NCI-H146 (cell line): Measurements from ENCODE around the gene TEKT5.

Experiments used
- DNase-seq: peaks from one replicate; lab custom pipeline; 2025; lab: John Stamatoyannopoulos, UW

Gene TEKT5

DNA sequence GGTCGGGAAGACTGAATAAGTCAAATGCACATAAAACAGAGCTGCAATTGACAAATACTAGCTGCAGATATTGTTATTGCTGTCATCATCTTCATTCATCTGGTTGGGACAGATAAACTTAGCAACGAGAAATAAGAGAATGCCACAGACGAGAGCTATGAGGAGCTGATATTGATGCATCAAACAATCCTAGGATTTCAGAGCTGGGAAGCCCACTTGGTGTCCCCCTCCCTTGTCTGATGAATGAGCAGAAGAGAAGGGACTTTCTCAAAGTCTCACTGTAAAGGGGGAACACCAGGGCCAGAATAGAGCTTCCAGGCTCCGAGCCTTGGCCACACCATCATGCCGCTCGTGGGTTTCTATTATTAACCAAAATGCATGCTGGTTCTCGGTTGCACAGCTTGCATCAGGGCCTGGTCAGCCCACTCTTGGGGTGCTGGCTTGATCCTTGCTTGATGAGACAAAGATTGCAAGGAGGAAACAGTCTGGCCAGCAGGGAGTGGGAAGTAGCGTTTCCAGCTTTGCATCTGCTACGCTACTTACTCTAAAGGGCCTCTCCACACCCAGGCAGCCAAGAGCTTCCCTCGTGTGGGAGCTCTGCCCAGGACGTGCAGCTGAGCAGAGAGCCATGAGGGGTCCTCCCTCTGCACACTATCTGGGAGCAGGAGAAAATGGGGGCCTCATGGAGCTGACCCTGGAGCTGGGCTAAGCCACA is 85.9 kb downstream of the TEKT5 start:
- no peak for DNase-seq

DNA sequence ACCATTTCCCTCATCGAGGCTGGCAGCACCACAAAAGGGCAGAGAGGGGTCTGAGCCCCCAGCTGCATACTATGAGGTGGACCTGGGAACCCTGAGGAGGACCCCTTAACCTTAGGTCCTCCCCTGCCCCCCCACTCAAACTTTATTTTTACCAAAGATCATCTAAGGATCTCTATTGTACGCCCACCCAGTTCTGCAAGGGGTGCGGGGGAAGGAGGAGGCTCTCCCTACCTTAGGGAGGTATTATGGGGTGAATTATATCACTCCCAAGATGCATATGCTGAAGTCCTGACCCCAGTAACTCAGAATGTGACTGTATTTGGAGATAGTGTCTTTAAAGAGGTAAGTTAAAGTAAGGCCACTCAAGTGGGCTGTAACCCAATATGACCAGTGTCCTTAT is 87.6 kb downstream of the TEKT5 start:
- DNase-seq = no peak

DNA sequence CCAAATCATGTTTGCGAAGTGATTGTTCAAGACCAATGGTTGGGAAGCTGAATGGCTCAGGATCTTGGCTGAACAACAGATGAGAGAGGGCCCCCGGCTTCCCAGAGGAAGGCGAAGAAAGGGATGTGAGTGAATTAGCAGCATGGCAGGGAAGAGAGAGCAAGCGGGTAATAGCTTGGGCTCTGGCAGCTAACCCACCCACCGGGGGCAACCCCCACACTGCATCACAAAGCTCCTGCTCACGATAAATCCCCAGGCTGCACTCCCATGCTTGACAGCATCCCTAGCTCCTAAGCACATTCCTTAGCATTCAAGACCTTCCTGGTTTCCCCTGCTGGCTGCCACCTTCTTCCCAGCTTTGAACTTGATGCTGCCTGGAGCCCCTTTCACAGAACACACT is 88.1 kb downstream of the TEKT5 start:
- DNase-seq = no peak

DNA sequence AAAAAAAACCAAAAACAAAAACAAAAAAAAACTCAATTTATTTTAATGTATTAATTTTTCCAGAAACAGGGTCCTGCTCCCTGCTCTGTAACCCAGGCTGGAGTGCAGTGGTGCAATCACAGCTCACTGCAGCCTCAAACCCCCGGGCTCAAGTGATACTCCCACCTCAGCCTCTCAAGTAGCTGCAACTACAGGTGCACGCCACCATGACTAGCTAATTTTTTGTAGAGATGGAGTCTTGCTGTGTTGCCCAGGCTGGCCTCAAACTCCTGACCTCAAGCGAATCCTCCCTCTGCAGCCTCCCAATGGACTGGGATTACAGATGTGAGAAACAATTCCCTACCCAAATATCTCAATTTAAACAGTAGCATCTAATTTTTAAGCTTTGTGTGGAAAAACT is 89.1 kb downstream of the TEKT5 start:
- DNase-seq = no peak

DNA sequence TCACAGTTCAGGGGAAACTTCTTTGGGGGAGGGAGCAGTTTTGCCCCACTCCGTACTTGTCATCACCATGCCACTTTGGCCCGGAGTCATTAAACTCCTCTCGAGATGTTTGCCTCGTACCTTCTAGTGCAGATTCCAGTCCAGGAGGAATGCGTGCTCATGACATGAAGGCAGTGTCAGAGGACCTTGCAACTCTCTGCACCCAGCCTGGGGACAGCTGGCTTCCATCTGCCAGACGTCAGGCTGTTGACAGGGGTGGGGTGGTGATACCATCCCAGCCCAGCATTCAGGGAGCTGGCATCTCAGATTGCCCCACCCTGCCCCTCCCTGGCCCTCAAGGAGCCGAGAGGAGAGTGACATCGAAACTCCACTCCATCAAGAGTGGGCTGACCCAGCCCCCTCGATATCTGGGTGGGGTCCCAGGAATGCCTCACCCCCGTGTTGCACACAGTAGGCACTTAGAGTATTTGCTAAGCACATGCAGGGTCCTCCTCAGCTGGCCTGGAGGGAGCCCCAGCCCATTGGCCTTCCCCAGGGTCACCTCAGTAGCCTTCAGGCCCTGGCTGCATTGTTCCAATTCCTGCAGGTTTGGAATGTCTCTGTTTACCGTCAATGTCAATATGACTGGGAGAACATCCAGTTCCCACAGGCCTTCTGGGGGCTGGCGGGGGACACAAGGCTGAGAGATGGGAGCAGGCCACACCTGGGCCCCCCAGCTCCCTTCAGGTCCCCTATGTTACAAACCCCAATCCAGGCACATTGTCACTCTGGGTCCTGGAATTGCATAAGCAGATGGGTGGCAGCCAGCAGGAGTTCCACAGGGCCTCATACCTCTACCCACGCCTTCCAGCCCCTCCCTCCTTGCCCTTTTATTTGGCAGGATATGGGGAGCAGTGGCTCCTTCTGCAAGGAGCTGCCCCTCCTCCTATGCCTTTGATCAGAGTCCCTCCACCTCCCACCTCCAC is 93.0 kb downstream of the TEKT5 start:
- no peak for DNase-seq

DNA sequence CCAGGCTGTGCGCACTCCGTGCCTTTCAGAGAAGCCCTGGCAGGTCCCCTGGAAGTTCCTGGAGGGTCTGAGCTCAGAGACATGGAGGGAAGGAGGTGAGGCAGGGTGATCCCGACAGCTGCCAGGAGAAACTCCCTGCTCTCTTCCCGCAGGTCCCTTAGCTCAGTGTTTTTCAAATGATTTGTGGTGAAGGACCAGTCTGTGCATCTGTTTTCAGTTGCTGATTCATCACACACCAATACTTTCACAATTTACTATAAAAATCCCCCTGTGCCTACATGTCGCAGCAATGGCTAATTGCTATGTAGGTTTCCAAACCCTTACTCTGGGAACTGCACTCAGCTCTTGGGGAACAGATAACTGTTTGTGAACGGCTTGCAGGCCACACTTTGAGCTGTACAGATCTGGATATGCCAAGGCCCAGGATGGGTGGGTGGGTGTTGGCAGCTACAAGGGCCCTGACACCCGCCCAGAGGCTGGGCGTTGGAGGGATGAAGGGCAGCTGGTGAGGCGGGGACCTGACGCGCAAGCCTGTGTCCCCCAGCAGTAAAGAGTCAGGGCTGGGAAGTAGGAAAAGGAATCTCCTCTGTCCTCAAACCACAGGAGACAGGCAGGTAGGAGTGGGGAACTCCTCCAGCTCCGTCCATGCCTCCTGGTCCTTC is 93.8 kb downstream of the TEKT5 start:
- DNase-seq = no peak

DNA sequence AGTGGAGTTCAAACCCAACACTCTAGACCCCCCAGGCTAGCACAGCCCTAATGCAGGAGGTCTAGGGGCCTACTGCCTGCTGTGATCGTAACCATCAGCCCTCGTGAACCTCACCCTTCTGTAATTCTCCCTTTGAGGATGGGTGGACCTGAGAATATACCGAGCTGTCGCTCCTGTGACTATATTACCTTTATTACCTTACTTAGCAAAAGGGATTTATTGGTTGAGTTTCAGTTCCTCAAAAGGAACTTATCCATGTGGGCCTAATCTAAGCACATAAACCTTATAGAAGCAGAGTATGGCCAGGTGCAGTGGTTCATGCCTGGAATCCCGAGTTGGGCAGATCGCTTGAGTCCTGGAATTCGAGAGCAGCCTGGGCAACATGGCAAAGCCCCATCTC is 95.1 kb downstream of the TEKT5 start:
- no peak for DNase-seq

DNA sequence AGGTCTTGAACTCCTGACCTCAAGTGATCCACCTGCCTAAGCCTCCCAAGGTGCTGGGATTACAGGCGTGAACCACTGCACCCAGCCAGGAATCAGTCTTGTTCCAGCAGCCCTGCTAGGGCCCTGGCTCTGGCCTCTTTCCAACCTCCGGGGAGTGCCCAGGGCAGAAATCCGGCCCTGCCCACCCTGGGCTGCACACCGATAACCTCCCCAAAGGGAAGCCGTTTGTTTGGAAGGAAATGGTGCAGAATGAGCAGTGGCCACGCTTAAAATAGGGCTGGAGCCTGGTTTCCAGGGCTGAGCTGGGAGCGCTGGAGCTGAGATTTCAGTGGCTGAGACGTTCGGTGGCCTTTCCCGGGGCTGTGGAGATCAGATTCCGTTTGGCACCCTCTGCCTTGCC is 96.6 kb downstream of the TEKT5 start:
- no peak for DNase-seq

DNA sequence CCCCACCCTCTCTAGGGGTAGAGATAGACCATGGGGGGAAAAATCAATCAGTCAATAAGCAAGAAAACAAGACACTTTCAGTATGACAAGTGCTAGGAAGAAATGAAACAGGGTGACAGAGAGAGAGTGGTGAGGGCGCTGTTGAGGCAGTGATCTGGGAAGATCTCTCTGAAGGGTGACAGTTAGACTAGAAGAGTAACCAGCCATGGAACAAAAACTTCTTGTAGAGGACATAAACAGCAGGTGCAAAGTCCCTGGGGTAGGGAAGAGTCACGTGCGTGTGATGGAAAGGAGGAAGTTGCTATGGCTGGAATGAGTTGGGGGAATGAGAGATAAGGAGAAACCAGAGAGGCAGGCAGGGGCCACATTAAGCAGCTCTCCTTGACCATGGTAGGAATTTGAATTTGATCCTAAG is 97.5 kb downstream of the TEKT5 start:
- DNase-seq = no peak

DNA sequence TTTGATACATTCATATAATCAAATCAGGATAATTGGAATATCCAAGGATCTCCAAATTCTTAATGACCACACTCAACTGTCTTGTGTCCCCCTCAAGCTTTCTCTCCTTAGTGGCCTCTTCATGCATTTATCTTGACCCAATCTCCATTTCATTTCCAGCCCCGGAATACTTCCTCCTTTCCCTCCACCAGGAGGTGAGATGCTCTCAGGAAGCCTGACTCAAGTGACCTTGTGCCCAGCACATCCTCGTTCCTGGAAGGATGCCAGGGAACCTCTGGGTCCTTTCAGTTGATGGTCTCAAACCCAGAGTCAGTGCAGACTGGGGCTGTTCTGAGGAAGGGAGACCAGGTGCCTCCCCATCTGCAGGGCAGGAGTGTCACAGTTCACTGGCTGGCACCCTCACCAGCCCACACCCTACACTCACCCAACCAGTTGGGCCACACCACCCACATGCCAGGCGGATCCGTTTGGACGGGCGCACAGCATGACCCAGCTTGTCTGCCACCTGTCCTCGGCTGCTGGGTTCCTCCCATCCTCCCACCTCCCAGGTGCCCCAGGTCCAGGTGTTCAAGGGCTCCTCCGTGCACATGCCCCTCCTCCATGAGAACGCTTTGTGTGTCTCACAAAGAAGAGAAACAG is 100.3 kb downstream of the TEKT5 start:
- no peak for DNase-seq

DNA sequence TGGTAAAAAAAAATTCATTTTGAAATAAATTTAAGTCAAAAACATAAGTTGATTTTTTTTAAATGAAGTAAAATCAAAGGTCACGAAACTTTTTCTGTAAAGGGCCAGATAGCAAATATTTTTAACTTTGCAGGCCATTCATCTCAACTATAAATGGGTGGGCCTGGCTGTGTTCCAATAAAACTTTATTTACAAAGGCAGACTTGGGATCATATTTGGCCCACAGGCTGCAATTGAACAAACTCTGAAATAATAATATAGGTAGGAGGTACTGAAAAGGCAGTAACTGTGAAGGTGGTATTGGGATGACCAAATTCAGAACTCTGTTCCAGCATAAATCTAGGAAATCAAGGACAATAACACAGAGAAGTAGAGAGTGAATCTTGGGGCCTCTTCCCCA is 102.1 kb downstream of the TEKT5 start:
- no peak for DNase-seq

DNA sequence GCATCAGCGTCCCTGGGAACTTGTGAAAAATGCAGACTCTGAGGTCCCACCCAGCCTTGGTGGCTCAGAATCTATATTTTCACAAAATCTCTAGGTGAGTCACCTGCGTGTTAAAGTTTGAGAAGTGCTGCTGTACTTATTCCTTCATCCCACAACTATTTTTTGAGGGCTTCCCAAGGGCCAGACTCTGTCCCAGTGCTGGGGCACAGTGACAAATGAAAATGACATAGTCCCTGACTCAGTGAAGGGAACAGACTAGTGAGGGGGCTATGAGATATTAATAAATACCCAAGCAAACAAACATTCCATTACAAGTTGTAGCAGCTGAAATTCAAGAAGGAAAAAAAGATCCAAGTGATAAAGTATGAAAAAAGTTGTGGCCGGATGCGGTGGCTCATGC is 104.4 kb downstream of the TEKT5 start:
- no peak for DNase-seq

DNA sequence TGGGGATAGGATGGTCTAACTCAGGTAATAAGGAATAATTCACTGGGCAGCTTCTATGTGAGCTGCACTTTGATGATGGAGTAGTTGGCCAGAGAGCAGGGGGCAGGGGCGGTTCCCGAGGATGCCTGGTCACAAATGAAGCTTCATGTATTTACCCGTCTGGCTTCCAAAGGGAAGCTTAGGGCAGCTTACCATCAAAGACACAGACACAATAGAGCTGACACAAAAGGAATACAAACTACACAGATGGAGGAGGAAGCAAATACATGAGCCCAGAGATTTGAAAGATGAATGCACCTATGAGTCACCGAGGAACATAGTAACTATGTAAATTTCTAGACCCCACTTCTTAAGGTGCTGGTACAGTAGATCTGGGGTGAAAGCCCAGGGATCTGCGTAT is 105.6 kb downstream of the TEKT5 start:
- no peak for DNase-seq

DNA sequence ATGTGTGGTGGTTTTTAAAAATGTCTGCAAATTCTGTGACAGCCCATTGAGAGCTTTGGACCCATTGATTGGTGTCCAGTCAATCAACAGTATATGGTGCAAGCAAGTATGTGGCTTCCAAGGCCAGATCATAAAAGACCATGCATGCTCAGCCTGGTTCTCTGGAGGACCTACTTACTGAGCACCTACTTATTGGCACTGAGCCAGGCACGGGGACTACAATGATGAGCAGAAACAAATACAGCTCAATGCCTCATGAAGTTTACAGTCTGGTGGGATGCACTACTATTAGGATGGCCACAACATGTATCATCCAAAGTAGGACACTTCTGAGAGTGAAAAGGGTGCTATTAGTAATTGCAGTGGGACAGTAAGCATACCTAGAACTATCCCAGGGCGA is 107.1 kb downstream of the TEKT5 start:
- DNase-seq = no peak

DNA sequence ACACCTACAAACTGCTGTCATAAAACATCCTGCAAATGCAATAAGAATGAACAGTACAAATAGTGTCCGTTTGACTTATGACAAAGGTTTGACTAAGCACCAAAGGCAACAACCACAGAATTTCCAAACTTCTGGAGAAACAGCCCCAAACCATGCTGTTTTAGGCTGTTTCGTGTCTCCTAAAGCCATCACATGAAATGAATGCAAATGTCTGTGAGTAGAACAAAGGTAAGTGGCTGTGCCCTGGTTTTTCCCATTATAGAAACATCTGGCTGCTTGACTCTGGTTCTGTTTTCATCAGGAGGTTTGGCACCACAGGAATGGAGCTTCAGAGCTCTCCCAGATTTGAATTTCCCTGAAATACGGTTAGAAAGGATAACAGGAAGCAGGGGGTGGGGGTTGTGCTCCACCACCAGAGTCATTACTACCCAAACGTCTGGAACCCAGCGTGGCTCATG is 109.7 kb downstream of the TEKT5 start:
- DNase-seq = no peak

DNA sequence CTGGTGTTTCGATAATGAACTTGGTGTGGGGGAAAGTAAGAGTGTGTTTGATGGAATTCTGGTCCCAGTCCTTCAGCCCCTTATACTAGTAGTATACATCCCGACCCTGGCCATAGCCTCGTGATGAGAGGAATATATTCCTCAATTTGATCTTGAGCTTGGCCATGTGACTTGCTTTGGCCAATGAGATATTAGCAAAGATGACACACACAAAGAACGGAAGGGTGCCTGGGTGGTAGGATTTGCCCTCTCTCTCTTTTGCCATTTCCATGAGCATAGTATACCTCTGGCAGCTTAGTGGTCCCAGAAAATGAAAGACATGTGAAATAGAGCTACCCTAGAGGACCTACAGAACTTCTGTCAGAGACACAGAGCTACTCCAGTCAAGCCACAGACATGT is 111.5 kb downstream of the TEKT5 start:
- DNase-seq = no peak

DNA sequence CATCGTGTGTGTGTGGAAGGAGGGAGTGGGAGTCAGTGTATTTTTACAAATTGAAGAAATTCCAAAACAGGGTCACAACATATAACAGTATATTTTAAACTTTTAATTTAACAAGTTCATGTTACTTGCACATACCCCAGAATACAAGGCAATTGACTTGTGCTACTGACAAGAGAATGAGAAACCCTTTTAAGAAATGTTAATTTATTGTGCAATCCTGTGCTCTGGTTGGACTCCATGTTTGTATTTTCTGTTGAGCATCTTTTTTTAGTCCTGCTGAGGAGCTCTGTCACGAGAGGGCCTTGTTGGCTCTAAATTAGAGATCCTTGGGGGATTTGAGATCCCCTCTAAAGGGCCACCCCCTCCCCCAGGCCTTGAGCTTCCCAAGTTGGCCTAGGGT is 113.2 kb downstream of the TEKT5 start:
- no peak for DNase-seq

DNA sequence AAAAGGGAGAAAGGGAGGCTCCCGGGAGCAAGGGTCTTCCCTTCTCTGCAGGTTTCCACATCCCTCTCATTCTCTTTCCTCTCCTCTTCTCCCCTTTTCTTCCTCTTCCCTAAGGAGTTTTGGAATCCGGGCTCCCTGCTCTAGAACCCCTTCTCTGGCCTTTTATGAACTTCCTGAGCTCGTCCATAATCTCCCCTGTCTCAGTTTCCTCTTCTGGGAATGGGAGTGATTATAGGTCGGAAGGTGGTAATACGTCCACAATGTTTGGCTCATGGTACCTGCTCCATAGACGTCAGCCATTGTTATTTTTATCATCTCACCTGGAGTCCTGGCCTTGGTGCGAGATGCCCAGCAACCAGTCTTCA is 113.9 kb downstream of the TEKT5 start:
- DNase-seq = no peak

DNA sequence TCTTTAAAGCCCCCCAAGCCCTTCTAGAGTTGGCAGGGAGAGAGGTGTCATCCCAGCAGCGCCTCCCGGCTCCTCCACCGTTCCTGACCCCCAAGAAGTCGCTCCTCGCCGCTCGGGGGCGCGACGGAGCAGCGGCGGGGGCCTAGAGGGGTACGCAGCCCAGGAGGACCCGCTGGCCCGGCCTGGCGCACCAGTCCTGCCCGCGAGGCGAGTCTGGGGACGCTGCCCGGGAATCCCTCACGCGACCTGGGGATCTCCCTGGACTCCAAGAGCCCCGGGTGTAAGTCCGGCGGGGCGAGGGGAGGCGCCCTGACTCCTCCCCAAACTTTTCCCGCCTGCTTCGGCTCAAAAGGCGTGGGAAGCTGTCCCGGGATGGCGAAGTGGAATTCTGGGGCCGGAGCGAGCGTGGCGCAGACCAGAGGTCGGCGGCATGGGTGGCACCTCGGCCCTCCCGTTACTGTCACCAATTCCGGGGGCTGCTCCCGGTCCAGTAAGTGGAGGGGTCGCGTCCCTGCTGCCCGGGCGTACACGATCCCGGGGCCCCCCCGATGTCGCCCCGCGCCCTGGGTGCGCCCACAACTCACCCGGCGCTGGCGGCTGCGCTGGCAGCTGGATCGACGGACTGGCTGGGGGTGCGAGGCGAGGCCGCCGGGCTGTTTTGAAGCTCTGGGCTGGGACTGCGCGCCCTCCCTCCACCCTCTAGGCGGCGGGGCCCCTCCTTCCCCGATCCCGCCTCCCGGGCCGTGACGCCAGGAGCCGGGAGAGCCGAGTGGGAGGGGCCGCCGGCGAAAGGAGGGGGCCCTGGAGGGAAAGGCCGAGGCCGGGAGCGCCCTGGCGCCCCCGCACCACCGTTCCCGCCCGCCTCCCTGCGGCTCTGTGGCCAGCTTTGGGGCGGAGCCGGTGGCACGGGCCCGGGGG is 114.5 kb downstream of the TEKT5 start, which contains the start of gene EMP2:
TSS of gene EMP2 (minus strand) at position 634 of the 918 bp plus-strand sequence. CDS start 32,981 bp downstream, outside the sequence.
- no peak for DNase-seq

DNA sequence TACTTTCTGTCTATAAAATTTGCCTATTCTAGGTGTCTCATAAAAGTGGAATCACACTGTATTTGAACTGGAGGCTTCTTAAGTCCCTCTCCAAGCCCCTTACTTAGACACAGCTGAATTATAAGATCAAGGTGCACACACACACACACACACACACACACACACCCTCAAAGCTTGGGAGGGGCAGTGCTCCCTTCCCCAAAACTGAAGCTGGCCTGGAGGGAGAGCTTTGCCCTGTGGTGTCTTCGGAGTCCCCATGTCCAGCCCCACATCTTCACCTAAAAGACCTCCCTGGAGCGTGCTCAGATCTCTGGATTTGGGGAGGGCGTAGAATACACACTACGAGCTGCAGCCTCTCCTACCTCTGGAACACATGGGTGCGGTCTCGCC is 115.2 kb downstream of the TEKT5 start:
- no peak for DNase-seq
